ACC112 (cell line): Measurements from ENCODE around the gene CEMP1.
A peak's percentile ranks its signal among the peaks of the same experiment; 100 is the strongest.
"Not testable (repeated sequence)": the region's sequence is repeated elsewhere in the genome, so short reads cannot be mapped to it uniquely, and the experiment has no call there.

Experiments used
- H2AFZ ChIP-seq: fragments of 200-600 bp; sonication (generic); one replicate; pipeline ENCODE4 v1.6.0; 2017; ENCODE audit warnings: antibody characterized with exemption, low read length; ENCODE audit not compliant: unreplicated experiment
- H3K27ac ChIP-seq: fragments of 200-600 bp; sonication (generic); 2 replicates; pipeline ENCODE4 v1.5.1; 2014; ENCODE audit warnings: low read depth, mild to moderate bottlenecking, antibody characterized with exemption, low read length, moderate library complexity
- H3K27me3 ChIP-seq: fragments of 200-600 bp; sonication (generic); 2 replicates; pipeline ENCODE4 v1.6.1; 2014; ENCODE audit warnings: mild to moderate bottlenecking, antibody characterized with exemption, low read length, moderate library complexity, mixed read lengths; ENCODE audit not compliant: insufficient read depth
- H3K36me3 ChIP-seq: fragments of 200-600 bp; sonication (generic); 2 replicates; pipeline ENCODE4 v1.6.1; 2016; ENCODE audit warnings: mild to moderate bottlenecking, antibody characterized with exemption, low read length, moderate library complexity, mixed read lengths; ENCODE audit not compliant: insufficient read depth
- H3K4me1 ChIP-seq: fragments of 200-600 bp; sonication (generic); one replicate; pipeline ENCODE4 v1.6.1; 2016; ENCODE audit warnings: low read length, mixed read lengths; ENCODE audit not compliant: insufficient read depth, unreplicated experiment, control insufficient read depth
- H3K4me3 ChIP-seq: fragments of 200-600 bp; sonication (generic); 2 replicates; pipeline ENCODE4 v1.5.1; 2014; ENCODE audit warnings: mild to moderate bottlenecking, low read depth, low read length
- H3K79me2 ChIP-seq: fragments of 200-600 bp; sonication (generic); one replicate; pipeline ENCODE4 v1.6.0; 2016; ENCODE audit warnings: low read length; ENCODE audit not compliant: control insufficient read depth, unreplicated experiment, insufficient read depth

The CEMP1 gene

GRCh38 chr16:2535625-2536013 is 4.4 kb upstream of the CEMP1 start:
- H3K27ac ChIP-seq = peak overlapping the region; percentile 14
- H3K36me3 ChIP-seq = no peaks in the 10 kb centered on the region
- no peak overlapping the region for H2AFZ ChIP-seq
- H3K27me3 ChIP-seq = no peaks in the 10 kb centered on the region
- H3K79me2 ChIP-seq = peaks cover 18% of the 10 kb centered on the region
- H3K4me1 ChIP-seq = peaks cover 26% of the 10 kb centered on the region
- H3K4me3 ChIP-seq = no peak overlapping the region

DNA sequence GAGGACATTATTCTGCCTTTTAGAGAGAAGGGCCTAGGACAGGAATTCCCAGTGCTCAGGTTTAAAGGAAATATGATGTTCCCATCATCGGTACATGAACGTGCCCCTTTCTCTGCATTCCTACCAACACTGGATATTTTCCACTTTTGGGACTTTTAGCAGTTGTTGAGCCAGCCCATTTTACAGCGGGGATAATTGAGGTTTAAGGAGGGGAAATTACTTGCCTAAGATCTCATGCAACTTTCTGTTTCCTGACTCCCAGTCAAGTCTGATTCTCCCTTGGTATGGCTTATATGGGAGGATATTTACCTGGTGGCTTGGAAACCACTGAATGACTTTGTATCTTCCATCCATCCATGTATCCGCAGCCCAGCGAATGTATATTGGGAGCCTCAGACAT is 3.1 kb upstream of the CEMP1 start:
- H3K4me3 ChIP-seq, H3K27me3 ChIP-seq, H3K79me2 ChIP-seq, H3K36me3 ChIP-seq, H3K27ac ChIP-seq, H2AFZ ChIP-seq: not testable (repeated sequence)
- peaks cover 22% of the 10 kb centered on the region for H3K4me1 ChIP-seq

DNA sequence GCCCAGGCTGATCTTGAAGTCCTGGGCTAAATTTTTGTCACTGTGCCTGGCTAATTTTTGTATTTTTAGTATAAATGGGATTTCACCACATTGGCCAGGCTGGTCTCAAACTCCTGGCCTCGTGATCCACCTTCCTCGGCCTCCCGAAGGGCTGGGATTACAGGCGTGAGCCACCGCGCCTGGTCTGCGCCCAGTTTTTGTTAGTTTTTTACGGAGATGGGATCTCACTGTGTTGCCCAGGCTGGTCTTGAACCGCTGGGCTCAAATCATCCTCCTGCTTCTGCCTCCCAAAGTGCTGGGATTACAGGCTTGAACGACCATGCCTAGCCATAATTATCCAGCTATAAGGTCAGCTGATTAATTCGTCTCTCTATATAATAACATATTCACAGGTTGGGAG is 2.7 kb upstream of the CEMP1 start:
- no peak overlapping the region for H3K27ac ChIP-seq
- no peaks in the 10 kb centered on the region for H3K27me3 ChIP-seq
- H2AFZ ChIP-seq = no peak overlapping the region
- H3K4me3 ChIP-seq = no peak overlapping the region
- H3K4me1 ChIP-seq = peaks cover 20% of the 10 kb centered on the region
- no peaks in the 10 kb centered on the region for H3K36me3 ChIP-seq
- peaks cover 5% of the 10 kb centered on the region for H3K79me2 ChIP-seq

DNA sequence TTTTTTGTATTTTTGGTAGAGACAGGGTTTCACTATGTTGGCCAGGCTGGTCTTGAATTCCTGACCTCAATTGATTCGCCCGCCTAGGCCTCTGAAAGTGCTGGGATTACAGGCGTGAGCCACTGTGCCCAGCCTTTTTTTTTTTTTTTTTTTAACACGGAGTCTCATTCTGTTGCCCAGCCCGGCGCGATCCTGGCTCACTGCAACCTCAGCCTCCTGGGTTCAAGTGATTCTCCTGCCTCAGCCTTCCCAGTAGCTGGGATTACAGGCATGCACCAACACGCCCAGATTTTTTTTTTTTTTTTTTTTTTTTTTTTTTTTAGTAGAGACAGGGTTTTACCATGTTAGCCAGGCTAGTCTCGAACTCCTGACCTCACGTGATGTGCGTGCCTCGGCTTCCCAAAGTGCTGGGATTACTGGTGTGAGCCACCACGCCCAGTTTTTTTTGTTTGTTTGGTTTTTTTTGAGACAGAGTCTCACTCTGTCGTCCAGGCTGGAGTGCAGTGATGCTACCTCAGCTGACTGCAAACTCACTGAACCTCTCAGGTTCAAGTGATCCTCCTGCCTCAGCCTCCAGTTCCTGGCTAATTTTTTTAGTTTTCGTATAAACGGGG is 2.0 kb upstream of the CEMP1 start:
- not testable (repeated sequence) for H3K36me3 ChIP-seq, H3K79me2 ChIP-seq, H2AFZ ChIP-seq, H3K27me3 ChIP-seq
- peak overlapping the region; percentile 73 for H3K4me3 ChIP-seq
- H3K27ac ChIP-seq = peak overlapping the region; percentile 3; the same call in 1 of the 2 replicates
- H3K4me1 ChIP-seq = peaks cover 20% of the 10 kb centered on the region

GRCh38 chr16:2532494-2533141 is 1.4 kb upstream of the CEMP1 start:
- Histone ChIP-seq H3K36me3 (no peaks in the 10 kb centered on the region), H3K4me1 (peaks cover 20% of the 10 kb centered on the region), H3K4me3 (peak overlapping the region; percentile 73), H3K79me2 (no peaks in the 10 kb centered on the region), H3K27me3 (no peaks in the 10 kb centered on the region), H2AFZ (no peak overlapping the region), H3K27ac (peak overlapping the region; percentile 3; the same call in 1 of the 2 replicates)

- Histone ChIP-seq H3K4me1 (peaks cover 20% of the 10 kb centered on the region), H3K27me3 (no peaks in the 10 kb centered on the region), H2AFZ (no peak overlapping the region), H3K4me3 (peak overlapping the region; percentile 73), H3K79me2 (no peaks in the 10 kb centered on the region), H3K36me3 (no peaks in the 10 kb centered on the region), H3K27ac (peak overlapping the region; percentile 47; the same call in 1 of the 2 replicates)
These were observed 687 bp upstream of the CEMP1 start for GRCh38 chr16:2531696-2532493.

- no peak overlapping the region for H3K4me3 ChIP-seq
- peaks cover 12% of the 10 kb centered on the region for H3K4me1 ChIP-seq
- H3K27ac ChIP-seq = no peak overlapping the region
- H3K36me3 ChIP-seq = no peaks in the 10 kb centered on the region
- H3K27me3 ChIP-seq = no peaks in the 10 kb centered on the region
- peaks cover 3% of the 10 kb centered on the region for H3K79me2 ChIP-seq
- no peak overlapping the region for H2AFZ ChIP-seq
These were observed 434 bp downstream of the CEMP1 start for GRCh38 chr16:2530629-2531318.

GRCh38 chr16:2529961-2530628 is 1.1 kb downstream of the CEMP1 start:
- Histone ChIP-seq H3K4me3 (no peak overlapping the region), H2AFZ (no peak overlapping the region), H3K4me1 (peaks cover 8% of the 10 kb centered on the region), H3K27ac (no peak overlapping the region), H3K36me3 (no peaks in the 10 kb centered on the region), H3K79me2 (peaks cover 3% of the 10 kb centered on the region), H3K27me3 (no peaks in the 10 kb centered on the region)

GRCh38 chr16:2529061-2529931 is 1.9 kb downstream of the CEMP1 start:
- H3K4me1 ChIP-seq = peaks cover 8% of the 10 kb centered on the region
- H3K27me3 ChIP-seq = no peaks in the 10 kb centered on the region
- H3K4me3 ChIP-seq = no peak overlapping the region
- peaks cover 7% of the 10 kb centered on the region for H3K79me2 ChIP-seq
- H2AFZ ChIP-seq = no peak overlapping the region
- peaks cover 6% of the 10 kb centered on the region; the same call in 1 of the 2 replicates for H3K36me3 ChIP-seq
- no peak overlapping the region for H3K27ac ChIP-seq
